ENCODE measurements around the gene SERPINB2.
"Not testable (repeated sequence)": the region's sequence is repeated elsewhere in the genome, so short reads cannot be mapped to it uniquely, and the experiment has no call there.

The SERPINB2 gene

DNA sequence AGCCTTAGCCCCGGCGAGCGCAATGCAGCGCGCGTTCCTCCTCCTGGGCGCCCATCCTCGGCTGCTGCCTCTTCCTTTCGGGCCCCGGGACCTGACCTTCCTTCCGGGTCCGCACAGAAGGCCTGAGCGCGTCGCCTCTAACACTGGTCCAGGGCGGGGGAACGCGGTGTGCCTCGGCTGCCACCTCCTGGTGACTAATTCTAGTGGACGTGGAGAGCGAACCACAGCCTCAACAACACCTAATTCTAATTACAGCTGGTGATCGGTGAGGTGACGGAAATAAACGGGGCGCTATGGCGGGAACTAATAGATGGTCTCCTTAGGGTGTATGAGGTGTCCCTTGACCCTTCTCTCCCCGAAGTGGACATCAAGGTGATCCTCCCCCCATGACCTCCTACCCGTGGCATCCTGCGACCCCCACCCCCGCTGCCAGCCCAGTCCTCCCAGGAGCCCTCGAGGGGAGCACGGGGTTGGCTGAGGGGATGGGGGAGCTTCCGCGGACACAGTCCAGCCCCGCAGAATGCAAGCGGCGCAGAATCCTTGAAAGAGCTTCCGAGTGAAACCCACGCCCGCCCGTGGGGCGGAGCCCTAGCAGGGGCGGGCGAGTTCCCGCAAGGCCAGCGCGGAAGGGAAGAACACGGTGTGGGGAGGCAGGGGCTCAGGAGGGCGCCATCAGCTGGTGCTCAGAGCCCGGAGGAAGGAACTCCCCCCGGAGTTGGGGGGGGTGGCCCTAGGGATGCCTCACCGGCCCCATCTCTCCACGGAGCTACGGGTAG lies 48.8 kb downstream of the SERPINB2 start:
- peak; percentile 6 for DNase-seq (ENCODE audit: low spot score)

DNA sequence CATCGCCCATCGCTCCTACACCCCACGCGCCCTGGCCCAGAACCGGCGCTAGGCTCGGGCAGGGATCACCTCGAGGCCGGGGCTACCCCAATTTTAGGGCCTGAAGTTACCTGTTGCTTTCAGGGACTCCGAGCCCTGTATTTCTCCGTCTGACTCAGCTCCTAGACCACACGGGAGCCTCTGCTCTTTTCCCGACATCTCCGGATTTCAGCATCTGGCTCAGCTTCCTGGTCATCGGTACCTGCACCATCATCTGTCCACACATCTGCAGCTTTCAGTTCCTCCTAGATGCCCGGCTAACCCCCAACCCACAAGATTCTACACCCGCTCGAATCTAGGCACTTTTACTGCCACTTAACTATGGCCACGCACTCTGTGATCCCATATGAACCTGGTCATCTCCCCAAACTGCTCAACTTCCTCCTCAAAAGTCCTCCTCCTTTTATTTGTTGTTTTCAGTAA lies 49.5 kb downstream of the SERPINB2 start:
- no peak for DNase-seq (ENCODE audit: low spot score)

DNA sequence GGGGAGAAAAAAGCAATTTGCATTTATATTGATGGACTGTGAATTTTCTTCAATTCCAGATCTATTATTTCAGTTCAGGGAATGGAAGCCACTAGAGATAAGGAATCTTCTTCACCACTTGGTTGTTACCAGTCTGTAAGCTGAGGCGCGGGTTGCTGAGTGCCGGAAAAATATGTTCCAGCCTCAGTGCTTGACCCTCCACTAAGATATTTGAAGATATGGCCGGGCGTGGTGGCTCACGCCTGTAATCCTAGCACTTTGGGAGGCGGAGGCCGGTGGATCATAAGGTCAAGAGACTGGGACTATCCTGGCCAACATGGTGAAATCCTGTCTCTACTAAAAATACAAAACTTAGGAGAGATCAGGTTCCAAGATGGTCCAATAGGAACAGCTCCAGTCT lies 52.5 kb downstream of the SERPINB2 start:
- no peak for DNase-seq (ENCODE audit: low spot score)

DNA sequence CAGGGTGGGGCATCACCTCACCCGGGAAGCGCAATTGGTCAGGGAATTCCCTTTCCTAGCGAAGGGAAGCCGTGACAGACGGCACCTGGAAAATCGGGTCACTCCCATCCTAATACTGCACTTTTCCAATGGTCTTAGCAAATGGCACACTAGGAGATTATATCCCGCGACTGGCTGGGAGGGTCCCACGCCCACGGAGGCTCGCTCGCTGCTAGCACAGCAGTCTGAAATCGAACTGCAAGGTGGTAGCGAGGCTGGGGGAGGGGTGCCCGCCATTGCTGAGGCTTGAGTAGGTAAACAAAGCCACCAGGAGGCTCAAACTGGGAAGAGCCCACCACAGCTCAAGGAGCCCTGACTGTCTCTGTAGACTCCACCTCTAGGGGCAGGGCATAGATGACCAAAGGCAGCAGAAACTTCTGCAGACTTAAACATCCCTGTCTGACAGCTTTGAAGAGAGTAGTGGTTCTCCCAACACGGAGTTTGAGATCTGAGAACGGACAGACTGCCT lies 53.1 kb downstream of the SERPINB2 start:
- DNase-seq (ENCODE audit: low spot score) = not testable (repeated sequence)

DNA sequence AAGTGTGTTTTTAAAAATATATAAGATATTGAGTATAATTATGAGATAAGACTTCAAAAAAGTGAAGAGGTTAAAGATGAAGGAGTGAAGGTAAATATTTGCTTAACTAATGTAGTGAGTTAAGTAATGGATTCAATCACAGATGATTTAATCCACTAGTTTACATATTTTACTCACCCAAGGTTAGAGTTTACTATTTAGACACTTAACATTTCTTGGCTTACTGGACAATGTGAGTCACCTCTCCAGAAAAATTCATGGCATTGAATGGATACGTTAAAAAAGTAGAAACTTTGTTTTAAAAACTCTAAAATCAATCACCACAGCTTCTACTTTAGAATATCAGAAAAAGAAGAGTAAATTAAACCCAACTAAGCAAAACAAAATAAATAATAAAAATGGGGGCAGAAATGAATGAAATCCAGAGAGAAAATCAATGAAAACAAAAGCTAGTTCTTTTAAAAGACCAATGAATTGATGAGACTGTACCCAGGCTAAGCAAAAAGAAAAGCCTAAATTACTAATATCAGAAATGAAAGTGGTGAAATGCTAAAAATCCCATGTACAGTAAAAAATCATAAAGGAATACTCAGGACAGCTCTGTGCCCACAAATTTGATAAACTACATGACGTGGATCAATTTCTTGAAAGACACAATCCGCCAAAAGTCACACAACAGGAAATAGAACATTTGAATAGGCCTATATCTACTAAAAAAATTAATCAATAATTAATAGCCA lies 59.7 kb downstream of the SERPINB2 start:
- no peak for DNase-seq (ENCODE audit: low spot score)

DNA sequence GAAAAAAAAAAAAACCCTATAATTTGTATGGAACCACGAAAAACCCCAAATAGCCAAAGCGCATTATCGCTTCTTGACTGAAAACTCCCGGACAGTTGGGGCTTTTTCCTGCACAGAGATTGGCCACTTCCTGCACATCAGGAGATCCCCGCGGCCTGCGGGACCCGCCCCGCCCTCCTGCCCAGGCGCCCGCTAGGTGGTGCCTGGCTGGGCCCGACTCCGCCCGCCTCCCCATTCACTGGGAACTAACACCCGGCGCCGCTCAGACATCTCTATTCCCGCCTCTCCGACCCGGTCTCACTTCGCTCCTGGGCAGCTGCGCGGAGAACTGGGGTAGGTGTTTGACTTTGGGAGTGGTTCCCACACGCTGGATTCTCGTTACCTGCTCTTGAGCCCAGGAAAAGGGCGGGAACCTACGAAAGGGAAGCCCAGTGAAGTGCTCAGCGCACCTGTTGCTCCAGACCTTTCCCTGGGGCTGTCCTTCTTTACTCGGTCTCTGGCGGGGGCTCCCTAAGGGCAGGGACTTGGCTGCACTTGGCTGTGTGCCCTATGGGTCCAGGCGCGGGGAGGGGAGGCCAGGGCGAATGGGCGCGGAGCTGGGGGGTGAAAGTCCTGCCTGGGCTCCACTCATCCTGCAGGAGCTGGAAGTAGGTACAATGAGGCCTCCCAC lies 61.7 kb downstream of the SERPINB2 start, which contains the start of gene HMSD:
HMSD (plus strand) TSS at position 234 of the 670 bp plus-strand sequence. CDS start 4,155 bp downstream, outside the sequence.
- DNase-seq (ENCODE audit: low spot score) = no peak

DNA sequence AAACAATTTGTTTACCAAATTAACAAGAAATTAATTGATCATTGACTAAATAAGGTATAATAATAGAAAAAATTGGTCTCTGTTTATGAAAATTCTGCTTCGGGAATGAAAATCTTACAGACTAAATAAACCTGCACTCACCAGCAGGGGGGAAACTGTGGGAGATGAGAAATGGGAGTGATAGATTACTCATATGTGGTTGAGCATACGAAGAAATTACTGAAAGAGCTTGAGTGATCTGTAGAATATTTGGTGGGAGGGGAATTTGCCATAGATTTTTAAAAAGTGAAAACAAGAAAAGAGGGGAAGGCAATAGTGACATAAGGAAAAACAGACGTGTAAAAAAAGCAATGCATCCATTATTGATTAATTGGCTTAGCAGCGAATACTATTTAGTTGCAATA lies 63.8 kb downstream of the SERPINB2 start:
- DNase-seq (ENCODE audit: low spot score) = no peak

Measured in hematopoietic multipotent progenitor cell treated with erythropoietin and hydrocortisone succinate and interleukin-3 and kit ligand, for 15 days (in vitro differentiated cells).